Left ventricle myocardium inferior (tissue), 1 donor: ENCODE measurements around the gene ELF1. TPM values are rescaled to one million over a fixed set of nuclear protein-coding genes. Genes with fewer than 3 reads are reported as not detected.
A peak's percentile ranks its signal among the peaks of the same experiment; 100 is the strongest.

Experiments used
- DNase-seq: peaks from one replicate; pipeline ENCODE4 v3.0.0-alpha.2; 2020
- H3K27ac ChIP-seq: fragments of 200-600 bp; replicated peaks from 2 replicates; pipeline ENCODE4 v1.8.0; 2021
- H3K27me3 ChIP-seq: fragments of 200-600 bp; 2 replicates; pipeline ENCODE4 v1.8.0; 2021; ENCODE audit warnings: low read depth
- H3K36me3 ChIP-seq: fragments of 200-600 bp; 2 replicates; pipeline ENCODE4 v1.8.0; 2021
- H3K4me1 ChIP-seq: fragments of 200-600 bp; 2 replicates; pipeline ENCODE4 v1.8.0; 2021
- H3K4me3 ChIP-seq: fragments of 200-600 bp; 2 replicates; pipeline ENCODE4 v1.8.0; 2021; ENCODE audit warnings: mild to moderate bottlenecking, moderate library complexity
- H3K9me3 ChIP-seq: fragments of 200-600 bp; replicated peaks from 2 replicates; pipeline ENCODE4 v1.8.0; 2021
- CTCF ChIP-seq: fragments of 200-600 bp; IDR thresholded peaks from 2 replicates; pipeline ENCODE4 v1.8.0; 2021; ENCODE audit warnings: antibody characterized with exemption, mild to moderate bottlenecking, borderline replicate concordance
- intact Hi-C: fragments of 100-400 bp; cut with micrococcal nuclease; formaldehyde crosslinking; loops from one replicate; pipeline ENCODE4 v1.11.0; 2022
- total RNA-seq: library from RNA; stranded (reverse); fragmentation: NEBNext Ultra II Directional; extraction: Animal tissue kit (Norgen Biotek cat#: 25700); gene quantifications from one replicate; pipeline ENCODE4 v1.2.1, GENCODE V29; 2021
- donor health status: DM: no; HTN: yes; CAD: no; lungs with severe emphysema.

The ELF1 gene
- total RNA-seq, 1 donor from 2014 or later = 31.1 TPM

GRCh38 chr13:41060724-41061074 lies 41.6 kb upstream of the ELF1 start:
- H3K4me1 ChIP-seq = peaks cover 94% of the 10 kb centered on the region
- no peak for TF ChIP-seq CTCF
- intact Hi-C loops = no loop called here

DNA sequence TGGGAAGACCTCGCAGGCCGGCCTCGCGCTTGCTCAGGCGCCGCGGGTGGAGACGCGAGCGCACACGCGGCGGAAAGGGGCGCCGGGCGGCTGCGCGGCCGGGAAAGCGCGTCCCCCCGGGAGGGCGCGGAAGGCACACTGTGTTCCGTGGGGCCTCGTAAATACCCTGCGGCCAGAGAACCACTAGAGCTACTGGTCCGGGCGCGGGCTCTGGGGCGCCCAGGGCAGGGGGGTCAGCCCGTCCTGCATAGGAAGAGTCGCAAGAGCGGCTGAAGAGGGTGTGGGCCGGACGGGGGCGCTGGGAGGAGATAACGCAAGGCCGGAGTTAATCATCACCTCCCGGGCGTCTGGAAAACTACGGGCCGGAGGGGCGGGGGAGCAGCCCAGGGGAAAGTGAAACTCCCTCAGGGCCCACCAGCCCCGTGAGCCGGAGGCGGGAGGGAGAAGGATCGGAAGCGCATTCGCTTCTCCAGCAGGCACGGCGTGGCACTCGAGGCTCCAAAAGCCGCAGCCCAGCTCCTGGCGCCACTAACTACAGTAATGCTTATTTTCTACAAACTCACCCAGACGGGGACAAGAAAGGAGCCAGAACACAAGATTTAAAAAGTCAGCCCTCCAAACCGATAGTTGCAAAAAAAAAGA lies 41.1 kb upstream of the ELF1 start:
- peaks cover 94% of the 10 kb centered on the region for H3K4me1 ChIP-seq
- peak overlapping the region; percentile 98 for H3K27ac ChIP-seq
- H3K4me3 ChIP-seq = peak overlapping the region; percentile 79
- H3K27me3 ChIP-seq = no peaks in the 10 kb centered on the region
- TF ChIP-seq CTCF = peak; percentile 38
- no peaks in the 10 kb centered on the region for H3K9me3 ChIP-seq
- peaks cover under 1% of the 10 kb centered on the region for H3K36me3 ChIP-seq
- DNase-seq = peak; percentile 91
- intact Hi-C loops = no loop called here

More at GRCh38 chr13:41060724-41061074, 41.6 kb upstream of the ELF1 start:
- DNase-seq = peak; percentile 82
- Histone ChIP-seq H3K27me3 (no peaks in the 10 kb centered on the region), H3K9me3 (no peaks in the 10 kb centered on the region), H3K36me3 (peaks cover 5% of the 10 kb centered on the region), H3K4me3 (peak overlapping the region; percentile 79), H3K27ac (peak overlapping the region; percentile 98)

DNA sequence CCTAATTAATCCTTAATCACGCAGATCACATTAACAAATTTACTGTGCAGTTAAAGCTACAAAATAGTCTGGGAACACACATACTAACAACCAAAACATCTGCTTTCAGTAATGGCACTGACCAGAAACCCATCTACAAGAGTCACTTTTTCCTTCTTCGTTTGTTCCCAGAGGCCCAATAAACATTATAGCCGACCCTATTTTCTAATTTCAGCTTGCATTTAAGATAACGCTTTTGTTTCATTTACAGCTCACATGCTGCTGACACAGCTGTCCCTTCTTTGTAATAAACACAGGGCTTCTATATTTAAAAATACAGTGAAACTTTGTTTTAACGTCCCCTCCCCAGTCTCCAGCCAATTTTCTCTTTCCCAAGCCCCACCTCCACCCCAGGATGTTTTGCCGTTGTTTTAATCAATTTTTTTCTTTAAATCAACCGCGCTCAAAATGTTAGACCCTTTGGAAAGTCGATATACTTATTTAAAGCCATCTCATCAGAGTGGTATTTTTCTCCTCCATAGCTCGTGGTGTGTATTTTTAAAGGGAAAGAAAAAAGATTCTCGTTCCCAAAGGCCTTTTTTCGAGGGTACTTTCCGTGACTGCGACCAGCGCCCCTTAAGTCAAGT lies 40.5 kb upstream of the ELF1 start:
- Histone ChIP-seq H3K4me1 (peaks cover 94% of the 10 kb centered on the region), H3K27me3 (no peaks in the 10 kb centered on the region), H3K9me3 (no peaks in the 10 kb centered on the region), H3K4me3 (peak overlapping the region; percentile 79), H3K36me3 (no peaks in the 10 kb centered on the region), H3K27ac (peak overlapping the region; percentile 98)
- no peak for TF ChIP-seq CTCF
- intact Hi-C loops = no loop called here
- no peak for DNase-seq

DNA sequence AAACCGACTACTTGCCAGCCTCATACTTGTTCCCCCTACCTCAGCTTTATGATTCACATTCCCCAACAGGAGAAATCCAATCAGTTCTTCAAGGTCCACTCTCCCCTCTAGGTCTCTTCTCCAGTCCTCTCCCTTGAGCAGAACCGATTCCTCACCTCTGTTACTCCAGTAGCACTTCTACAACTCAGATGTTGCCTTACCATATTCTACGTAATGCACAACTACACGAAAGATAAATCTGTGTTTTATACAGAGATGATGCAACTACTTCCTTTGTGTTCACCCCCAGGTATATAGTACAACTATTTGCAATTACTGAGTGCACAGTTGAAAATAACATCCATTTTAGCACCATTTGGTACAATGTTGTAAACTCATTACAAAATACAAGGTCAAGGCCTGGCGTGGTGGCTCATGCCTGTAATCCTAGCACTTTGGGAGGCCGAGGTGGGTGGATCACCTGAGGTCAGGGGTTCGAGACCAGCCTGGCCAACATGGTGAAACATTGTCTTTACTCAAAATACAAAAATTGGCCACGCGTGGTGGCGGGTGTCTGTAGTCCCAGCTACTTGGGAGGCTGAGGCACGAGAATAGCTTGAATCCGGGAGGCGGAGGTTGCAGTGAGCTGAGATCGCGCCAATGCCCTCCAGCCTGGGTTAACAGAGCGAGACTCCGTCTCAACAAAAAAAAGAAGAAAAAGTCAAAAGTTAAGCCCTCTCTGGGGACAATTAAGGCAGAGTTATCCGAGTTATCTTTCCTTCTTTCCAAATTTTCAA lies 39.4 kb upstream of the ELF1 start:
- Histone ChIP-seq H3K4me3 (peak overlapping the region; percentile 79), H3K27ac (peak overlapping the region; percentile 98), H3K27me3 (no peaks in the 10 kb centered on the region), H3K4me1 (peaks cover 94% of the 10 kb centered on the region), H3K36me3 (no peaks in the 10 kb centered on the region), H3K9me3 (no peaks in the 10 kb centered on the region)
- no peak for TF ChIP-seq CTCF
- intact Hi-C loops = no loop called here
- DNase-seq = no peak

- no peaks in the 10 kb centered on the region for H3K27me3 ChIP-seq
- no peaks in the 10 kb centered on the region for H3K36me3 ChIP-seq
- H3K9me3 ChIP-seq = no peaks in the 10 kb centered on the region
- peak overlapping the region; percentile 79 for H3K4me3 ChIP-seq
- no peak for DNase-seq
- peak overlapping the region; percentile 98 for H3K27ac ChIP-seq
- H3K4me1 ChIP-seq = peaks cover 95% of the 10 kb centered on the region
- no peak for TF ChIP-seq CTCF
- intact Hi-C loops = no loop called here
These were observed 38.0 kb upstream of the ELF1 start for GRCh38 chr13:41056826-41057711.
